Thymus (tissue), 11 donors: Measurements from ENCODE around the gene WDCP. TPM values are rescaled to one million over a fixed set of nuclear protein-coding genes. Genes with fewer than 3 reads are reported as not detected.

Experiments
- DNase-seq, 9 donors: peaks; one replicate each; pipeline ENCODE4 v3.0.0-alpha.2; 2013; ENCODE audit warnings: low spot score in 9 of 9, low read depth in 6 of 9, missing footprints in 1 of 9
- H3K27ac ChIP-seq, 2 donors: one replicate each; pipeline ENCODE4 v1.5.1; 2013; ENCODE audit warnings: control low read depth in 1 of 2, low read depth in 1 of 2, low read length in 1 of 2, mild to moderate bottlenecking in 1 of 2, moderate library complexity in 1 of 2
- H3K27me3 ChIP-seq, 2 donors: one replicate each; pipeline ENCODE4 v1.5.1; 2013; ENCODE audit warnings: low read length in 1 of 2; ENCODE audit not compliant: control insufficient read depth in 2 of 2, insufficient read depth in 1 of 2
- H3K36me3 ChIP-seq, 2 donors: one replicate each; pipeline ENCODE4 v1.5.1; 2013; ENCODE audit warnings: low read length in 1 of 2, mild to moderate bottlenecking in 1 of 2, moderate library complexity in 1 of 2; ENCODE audit not compliant: control insufficient read depth in 2 of 2, insufficient read depth in 2 of 2
- H3K4me1 ChIP-seq, 2 donors: one replicate each; pipeline ENCODE4 v1.5.1; 2013; ENCODE audit warnings: low read length in 2 of 2; ENCODE audit not compliant: control insufficient read depth in 2 of 2, insufficient read depth in 2 of 2
- H3K4me3 ChIP-seq, 2 donors: one replicate each; pipeline ENCODE4 v1.5.1; 2013; ENCODE audit warnings: low read length in 2 of 2, control low read depth in 1 of 2, mild to moderate bottlenecking in 1 of 2
- H3K9me3 ChIP-seq, 2 donors: one replicate each; pipeline ENCODE4 v1.5.1; 2013; ENCODE audit warnings: low read length in 1 of 2, mild to moderate bottlenecking in 1 of 2; ENCODE audit not compliant: control insufficient read depth in 2 of 2, insufficient read depth in 1 of 2
- WGBS: extraction: QIAGEN DNeasy Blood & Tissue Kit; methylation state at CpG from one replicate; pipeline ENCODE4 v1.1.7; 2013; 5-methylcytosine and 5-hydroxymethylcytosine counted together
- polyA plus RNA-seq: library from polyadenylated mRNA; stranded (reverse); fragments of 200-250 nt; gene quantifications from one replicate; pipeline ENCODE4 v1.2.3, GENCODE V29; 2013
- total RNA-seq: library from RNA; stranded (reverse); fragments of 120-200 nt; gene quantifications from one replicate; pipeline ENCODE4 v1.2.4, GENCODE V29; 2013
- donor health status: healthy.

Gene WDCP
- total and polyA plus RNA-seq, 2 donors: 4.7 to 11.5 TPM

DNA sequence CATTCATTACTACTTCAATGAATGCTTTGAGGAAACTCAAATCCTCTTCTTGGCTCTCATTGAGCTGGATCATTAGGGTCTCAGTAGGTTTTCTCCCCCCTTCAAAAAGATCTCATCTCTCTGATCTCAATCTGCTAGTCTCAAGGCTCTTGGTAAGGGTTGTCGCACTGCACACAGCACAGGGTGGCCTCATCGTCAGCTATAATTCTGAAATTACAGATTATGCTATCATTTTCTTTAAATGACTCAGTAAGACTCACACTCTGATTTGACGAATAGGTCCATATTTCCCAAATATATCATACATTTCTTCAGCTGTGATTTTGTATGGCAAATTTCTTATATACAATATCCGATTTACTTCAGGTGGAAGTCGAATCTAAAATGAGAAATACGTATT, 26.6 kb upstream of the WDCP start:
- Histone ChIP-seq H3K36me3 (peaks cover 14 to 31% of the 10 kb centered on the region in 2 donors), H3K9me3 (no peaks in the 10 kb centered on the region), H3K27ac (no peak overlapping the region), H3K27me3 (no peaks in the 10 kb centered on the region), H3K4me1 (peaks cover 3 to 11% of the 10 kb centered on the region in 2 donors), H3K4me3 (no peak overlapping the region)
- no peak for DNase-seq
- WGBS: 96% methylated on average over 6 of the region's 6 CpGs

DNA sequence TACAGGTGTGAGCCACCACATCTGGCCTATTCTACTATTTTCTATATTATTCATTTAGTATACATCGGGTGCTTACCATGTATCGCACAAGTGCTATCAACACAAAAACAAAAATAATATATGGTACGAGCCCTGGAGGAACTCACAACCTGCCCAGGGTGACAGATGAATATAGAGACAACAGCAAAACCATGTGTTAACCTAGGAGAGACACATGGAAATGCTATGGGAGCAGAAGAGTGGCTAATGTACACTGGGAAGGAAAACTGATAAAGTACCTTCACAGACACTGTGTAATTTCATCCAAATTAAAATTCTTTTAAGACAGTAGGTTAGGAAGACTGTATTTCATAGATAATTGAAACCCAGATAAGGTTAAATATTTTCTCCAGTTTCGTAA, 25.1 kb upstream of the WDCP start:
- Histone ChIP-seq H3K4me1 (peaks cover 3 to 7% of the 10 kb centered on the region in 2 donors), H3K27me3 (no peaks in the 10 kb centered on the region), H3K4me3 (no peak overlapping the region), H3K9me3 (no peaks in the 10 kb centered on the region), H3K27ac (no peak overlapping the region), H3K36me3 (peaks cover 24 to 40% of the 10 kb centered on the region in 2 donors)
- WGBS: 92% methylated on average over 4 of the region's 4 CpGs
- no peak for DNase-seq

DNA sequence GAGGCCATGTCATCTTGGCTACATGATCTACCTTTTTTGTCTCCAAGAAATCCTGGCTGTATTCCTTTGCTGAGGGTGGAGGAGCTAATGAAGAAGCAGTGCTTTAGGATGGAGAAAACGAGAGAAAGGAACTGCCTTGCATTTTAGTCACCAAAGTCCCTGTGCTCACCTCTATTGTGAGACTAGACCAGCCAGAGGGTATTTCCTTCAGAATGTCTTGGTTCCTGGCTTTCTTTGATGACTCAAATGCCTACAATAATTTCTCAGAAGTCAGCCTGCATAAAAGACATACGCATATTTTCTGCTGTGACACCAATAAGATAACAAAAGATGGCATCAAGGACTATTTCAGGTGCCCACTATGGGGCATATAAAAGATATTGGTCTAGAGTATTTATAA, 18.1 kb upstream of the WDCP start:
- Histone ChIP-seq H3K27ac (no peak overlapping the region), H3K4me3 (no peak overlapping the region), H3K36me3 (peaks cover 28 to 42% of the 10 kb centered on the region in 2 donors), H3K4me1 (no peaks in the 10 kb centered on the region), H3K27me3 (no peaks in the 10 kb centered on the region), H3K9me3 (no peaks in the 10 kb centered on the region)
- no peak for DNase-seq
- WGBS: 94% methylated on average over 2 of the region's 2 CpGs

DNA sequence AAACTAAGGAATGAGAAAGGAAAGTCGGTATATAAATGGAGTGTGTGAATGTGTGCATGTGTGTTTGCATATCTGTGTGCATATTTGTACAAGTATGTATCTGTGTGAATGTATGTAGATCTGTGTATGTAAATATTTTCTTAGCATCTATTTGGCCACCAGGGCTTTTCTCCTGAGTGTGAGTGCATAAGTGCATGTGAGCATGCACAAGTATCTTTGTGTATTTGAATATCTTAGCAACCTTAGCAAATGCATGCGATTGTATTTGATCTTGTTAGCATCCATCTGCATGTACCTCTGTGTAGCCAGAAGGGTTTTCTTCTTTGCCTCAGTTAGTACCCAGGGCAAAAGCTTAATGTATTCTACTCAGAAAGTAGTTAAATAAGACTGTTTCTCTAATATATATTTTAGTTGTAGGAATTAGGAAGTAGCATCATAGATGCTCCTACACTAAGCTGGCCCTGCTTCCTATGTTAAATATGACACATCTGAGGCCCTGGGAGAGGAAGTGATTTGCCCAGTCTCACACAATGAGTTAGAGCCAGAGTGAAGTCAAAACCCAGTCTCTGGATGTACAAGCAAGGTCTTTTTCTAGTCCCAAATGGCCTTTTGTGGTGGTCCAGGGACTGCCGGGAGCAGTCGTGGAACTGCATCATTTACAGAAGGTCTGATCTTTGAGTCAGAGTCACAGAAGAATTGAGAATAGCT, 11.5 kb upstream of the WDCP start:
- no peak for DNase-seq
- Histone ChIP-seq H3K36me3 (peaks cover 0 to 2% of the 10 kb centered on the region in 2 donors), H3K27me3 (peaks cover 0 to 3% of the 10 kb centered on the region in 2 donors), H3K9me3 (no peaks in the 10 kb centered on the region), H3K4me1 (no peaks in the 10 kb centered on the region), H3K4me3 (no peak overlapping the region), H3K27ac (no peak overlapping the region)
- 96% methylated on average over 4 of the region's 4 CpGs for whole genome bisulfite sequencing

DNA sequence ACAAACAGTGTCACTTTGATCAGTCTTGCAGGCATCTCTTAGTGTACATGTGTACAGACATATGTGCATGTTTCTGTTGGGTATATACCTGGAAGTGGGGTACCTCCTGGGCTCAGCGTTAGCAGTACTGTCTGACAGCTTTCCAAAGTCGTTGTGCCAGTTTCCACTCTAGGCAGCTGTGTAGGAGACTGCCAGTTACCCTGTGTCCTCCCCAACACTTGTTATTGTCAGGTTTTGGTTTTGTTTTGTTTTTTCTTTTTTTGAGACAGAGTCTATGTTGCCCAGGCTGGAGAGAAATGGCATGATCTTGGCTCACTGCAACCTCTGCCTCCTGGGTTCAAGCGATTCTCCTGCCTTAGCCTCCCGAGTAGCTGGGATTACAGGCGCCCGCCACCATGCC, 8.6 kb upstream of the WDCP start:
- Histone ChIP-seq H3K27me3 (peaks cover 1 to 24% of the 10 kb centered on the region in 2 donors), H3K9me3 (no peaks in the 10 kb centered on the region), H3K36me3 (no peaks in the 10 kb centered on the region), H3K27ac (no peak overlapping the region), H3K4me3 (no peak overlapping the region), H3K4me1 (no peaks in the 10 kb centered on the region)
- no peak for DNase-seq
- WGBS: 88% methylated on average over 6 of the region's 6 CpGs

DNA sequence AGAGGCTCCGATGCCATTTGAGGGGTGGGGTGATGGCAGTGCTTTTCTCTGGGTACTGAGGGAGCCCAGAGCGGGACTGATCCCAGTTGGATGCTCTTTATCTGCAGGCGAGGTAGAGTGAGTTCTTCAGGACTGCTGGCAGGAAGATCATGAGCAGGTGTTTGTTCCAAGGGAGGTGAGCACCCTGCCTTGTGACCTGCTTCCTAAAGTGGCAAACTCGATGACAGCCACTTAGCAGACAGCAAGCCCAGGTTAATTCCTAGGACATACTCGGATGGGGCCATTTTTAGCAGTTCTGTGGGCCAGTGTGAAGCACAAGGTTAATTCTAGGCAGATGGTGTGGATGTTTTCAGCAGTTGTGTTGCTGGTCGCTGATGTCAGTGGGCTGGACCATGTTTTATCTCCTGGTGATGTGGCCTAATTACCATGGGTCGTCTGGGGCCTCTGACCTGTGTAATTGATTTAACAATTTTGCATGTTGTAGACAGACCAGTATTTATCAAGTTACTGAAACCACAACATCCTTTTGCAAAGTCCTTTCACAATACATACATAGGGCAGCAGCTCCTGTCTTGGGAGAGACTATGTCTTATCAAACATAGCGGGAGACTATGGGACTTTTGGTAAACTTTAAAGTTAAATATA, 7.3 kb upstream of the WDCP start:
- peaks cover 12 to 36% of the 10 kb centered on the region in 2 donors for H3K27me3 ChIP-seq
- 91% methylated on average over 8 of the region's 8 CpGs for WGBS
- DNase-seq: no peak
- H3K4me3 ChIP-seq: no peak overlapping the region
- H3K36me3 ChIP-seq: no peaks in the 10 kb centered on the region
- H3K4me1 ChIP-seq: peaks cover 6 to 7% of the 10 kb centered on the region in 2 donors
- H3K27ac ChIP-seq: no peak overlapping the region
- no peaks in the 10 kb centered on the region for H3K9me3 ChIP-seq

DNA sequence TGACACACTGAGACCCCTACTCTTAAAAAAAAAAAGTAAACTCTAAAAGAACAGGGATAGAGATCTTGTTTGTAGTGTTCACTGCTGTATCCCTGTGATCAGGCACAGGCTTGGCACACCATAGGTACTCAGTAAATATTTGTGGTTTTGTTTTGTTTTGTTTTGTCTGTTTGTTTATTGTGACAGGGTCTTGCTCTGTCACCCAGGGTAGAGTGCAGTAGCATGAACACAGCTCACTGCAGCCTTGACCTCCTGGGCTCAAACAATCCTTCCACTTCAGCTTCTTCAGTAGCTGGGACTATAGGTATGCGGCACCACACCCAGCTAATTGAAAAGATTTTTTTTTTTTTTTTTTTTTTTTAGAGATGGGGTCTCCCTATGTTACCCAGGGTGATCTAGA, 5.8 kb upstream of the WDCP start:
- Histone ChIP-seq H3K9me3 (peaks cover 0 to 6% of the 10 kb centered on the region in 2 donors), H3K36me3 (no peaks in the 10 kb centered on the region), H3K27me3 (peaks cover 12 to 52% of the 10 kb centered on the region in 2 donors), H3K4me3 (no peak overlapping the region), H3K27ac (no peak overlapping the region), H3K4me1 (peaks cover 9 to 14% of the 10 kb centered on the region in 2 donors)
- WGBS: 100% methylated on average over 1 of the region's 1 CpG
- no peak for DNase-seq

DNA sequence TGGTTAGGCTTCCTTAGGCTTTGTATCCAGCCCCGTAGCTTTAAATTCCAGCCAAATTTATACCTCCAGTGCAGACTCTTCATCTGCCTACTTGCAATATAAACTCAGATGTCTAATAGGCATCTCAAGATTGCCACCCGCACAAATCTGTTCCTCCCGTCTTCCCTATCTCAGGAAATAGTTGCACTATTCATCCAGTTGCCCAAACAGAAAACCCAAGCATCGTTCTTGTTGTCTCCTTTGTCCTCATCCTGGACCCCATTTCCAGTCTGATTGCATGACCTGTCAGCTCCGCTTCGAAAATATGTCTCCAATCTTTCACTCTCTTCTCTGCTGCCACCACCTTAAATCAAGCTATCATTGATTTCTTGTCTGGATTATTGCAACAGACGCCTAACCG, 4.6 kb upstream of the WDCP start:
- no peak overlapping the region for H3K27ac ChIP-seq
- no peak for DNase-seq
- peaks cover 9 to 19% of the 10 kb centered on the region in 2 donors for H3K4me1 ChIP-seq
- WGBS: 93% methylated on average over 8 of the region's 8 CpGs
- H3K9me3 ChIP-seq: peaks cover 0 to 6% of the 10 kb centered on the region in 2 donors
- H3K36me3 ChIP-seq: no peaks in the 10 kb centered on the region
- no peak overlapping the region for H3K4me3 ChIP-seq
- peaks cover 12 to 56% of the 10 kb centered on the region in 2 donors for H3K27me3 ChIP-seq
